ENCODE measurements around the gene NPAS3.

- peak; percentile 40; the same call in 1 of the 2 replicates for TF ChIP-seq SP1 (IDR thresholded peaks at IDR 0.05; ENCODE audit: low read depth, low read length)
- TF ChIP-seq, protein P1, sequence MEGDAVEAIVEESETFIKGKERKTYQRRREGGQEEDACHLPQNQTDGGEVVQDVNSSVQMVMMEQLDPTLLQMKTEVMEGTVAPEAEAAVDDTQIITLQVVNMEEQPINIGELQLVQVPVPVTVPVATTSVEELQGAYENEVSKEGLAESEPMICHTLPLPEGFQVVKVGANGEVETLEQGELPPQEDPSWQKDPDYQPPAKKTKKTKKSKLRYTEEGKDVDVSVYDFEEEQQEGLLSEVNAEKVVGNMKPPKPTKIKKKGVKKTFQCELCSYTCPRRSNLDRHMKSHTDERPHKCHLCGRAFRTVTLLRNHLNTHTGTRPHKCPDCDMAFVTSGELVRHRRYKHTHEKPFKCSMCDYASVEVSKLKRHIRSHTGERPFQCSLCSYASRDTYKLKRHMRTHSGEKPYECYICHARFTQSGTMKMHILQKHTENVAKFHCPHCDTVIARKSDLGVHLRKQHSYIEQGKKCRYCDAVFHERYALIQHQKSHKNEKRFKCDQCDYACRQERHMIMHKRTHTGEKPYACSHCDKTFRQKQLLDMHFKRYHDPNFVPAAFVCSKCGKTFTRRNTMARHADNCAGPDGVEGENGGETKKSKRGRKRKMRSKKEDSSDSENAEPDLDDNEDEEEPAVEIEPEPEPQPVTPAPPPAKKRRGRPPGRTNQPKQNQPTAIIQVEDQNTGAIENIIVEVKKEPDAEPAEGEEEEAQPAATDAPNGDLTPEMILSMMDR (IDR thresholded peaks at IDR 0.05; ENCODE audit: control extremely low read depth in 1 of 3, insufficient read depth in 1 of 3, low read depth in 1 of 3, low read length in 3 of 3), result no peak
These were observed 703.4 kb downstream of the NPAS3 start for GRCh38 chr14:33642080-33642479.

Data from H1 (cell line).